GM18511 (cell line): ENCODE measurements around the gene PCDHGB3.
A peak's percentile ranks its signal among the peaks of the same experiment; 100 is the strongest.
"Not testable (repeated sequence)": the region's sequence is repeated elsewhere in the genome, so short reads cannot be mapped to it uniquely, and the experiment has no call there.

Experiments used
- ATAC-seq: cut with Tn5 transposase; IDR thresholded peaks from one replicate; pipeline ENCODE4 v1.9.1; 2021; ENCODE audit warnings: mild to moderate bottlenecking, moderate library complexity; ENCODE audit not compliant: unreplicated experiment

PCDHGB3 gene

GRCh38 chr5:141356950-141357349 is 13.1 kb upstream of the PCDHGB3 start:
- no peak for ATAC-seq

GRCh38 chr5:141359790-141360426 is 10.1 kb upstream of the PCDHGB3 start, which contains the start of gene PCDHGB2:
Gene PCDHGB2, plus strand, starts transcription at chr5:141359994. Its CDS starts 142 bp downstream, at chr5:141360136.
- peak; percentile 91 for ATAC-seq

- no peak for ATAC-seq
Measured at GRCh38 chr5:141360685-141361084, 9.4 kb upstream of the PCDHGB3 start.

GRCh38 chr5:141362719-141363118 is 7.3 kb upstream of the PCDHGB3 start:
- no peak for ATAC-seq

- ATAC-seq: no peak
Measured at GRCh38 chr5:141363952-141364660, 5.9 kb upstream of the PCDHGB3 start, which contains the start of gene PCDHGA5. Gene PCDHGA5, plus strand, starts transcription at chr5:141364162. Its CDS starts 169 bp downstream, at chr5:141364331.

GRCh38 chr5:141366016-141366896 is 3.8 kb upstream of the PCDHGB3 start:
- ATAC-seq: no peak

GRCh38 chr5:141371572-141372475 is 1.8 kb downstream of the PCDHGB3 start:
- ATAC-seq: no peak

- no peak for ATAC-seq
Measured at GRCh38 chr5:141373673-141374317, 3.8 kb downstream of the PCDHGB3 start, which contains the start of gene PCDHGA6. Gene PCDHGA6, plus strand, starts transcription at chr5:141373891. Its CDS starts 193 bp downstream, at chr5:141374084.

GRCh38 chr5:141374627-141375026 is 4.6 kb downstream of the PCDHGB3 start:
- no peak for ATAC-seq

GRCh38 chr5:141375444-141376155 is 5.6 kb downstream of the PCDHGB3 start:
- ATAC-seq: not testable (repeated sequence)

GRCh38 chr5:141382469-141383294 is 12.6 kb downstream of the PCDHGB3 start, which contains the start of gene PCDHGA7:
Gene PCDHGA7, plus strand, starts transcription at chr5:141382742. Its CDS starts 158 bp downstream, at chr5:141382900.
- no peak for ATAC-seq

- ATAC-seq: no peak
Measured at GRCh38 chr5:141383345-141383744, 13.3 kb downstream of the PCDHGB3 start.

GRCh38 chr5:141384471-141385267 is 14.6 kb downstream of the PCDHGB3 start:
- no peak for ATAC-seq

GRCh38 chr5:141387557-141388311 is 17.7 kb downstream of the PCDHGB3 start, which contains the start of gene PCDHGB4:
Gene PCDHGB4, plus strand, starts transcription at chr5:141387698. Its CDS starts 187 bp downstream, at chr5:141387885.
- ATAC-seq: peak; percentile 97

GRCh38 chr5:141388661-141389060 is 18.6 kb downstream of the PCDHGB3 start:
- no peak for ATAC-seq
